LHCN-M2 (cell line): ENCODE results near the gene SORBS1. TPM values are rescaled to one million over a fixed set of nuclear protein-coding genes. Genes with fewer than 3 reads are reported as not detected.

Experiments used
- DNase-seq: peaks from one replicate; pipeline ENCODE4 v3.0.0-alpha.2; 2012; ENCODE audit warnings: low read depth
- polyA plus RNA-seq: library from polyadenylated mRNA; unstranded; fragments of >200 nt; gene quantifications from one replicate; pipeline ENCODE4 v1.2.1, GENCODE V29; 2012; ENCODE audit warnings: missing spikeins
- total RNA-seq: library from RNA; depleted of rRNA; stranded (reverse); fragments of >200 nt; gene quantifications from 2 replicates; pipeline ENCODE4 v1.2.3, GENCODE V29; 2014; rRNA removed

The SORBS1 gene
- total RNA-seq, result 3.7 and 6.5 TPM in 2 replicates
- polyA plus RNA-seq, result 1.2 TPM

DNA sequence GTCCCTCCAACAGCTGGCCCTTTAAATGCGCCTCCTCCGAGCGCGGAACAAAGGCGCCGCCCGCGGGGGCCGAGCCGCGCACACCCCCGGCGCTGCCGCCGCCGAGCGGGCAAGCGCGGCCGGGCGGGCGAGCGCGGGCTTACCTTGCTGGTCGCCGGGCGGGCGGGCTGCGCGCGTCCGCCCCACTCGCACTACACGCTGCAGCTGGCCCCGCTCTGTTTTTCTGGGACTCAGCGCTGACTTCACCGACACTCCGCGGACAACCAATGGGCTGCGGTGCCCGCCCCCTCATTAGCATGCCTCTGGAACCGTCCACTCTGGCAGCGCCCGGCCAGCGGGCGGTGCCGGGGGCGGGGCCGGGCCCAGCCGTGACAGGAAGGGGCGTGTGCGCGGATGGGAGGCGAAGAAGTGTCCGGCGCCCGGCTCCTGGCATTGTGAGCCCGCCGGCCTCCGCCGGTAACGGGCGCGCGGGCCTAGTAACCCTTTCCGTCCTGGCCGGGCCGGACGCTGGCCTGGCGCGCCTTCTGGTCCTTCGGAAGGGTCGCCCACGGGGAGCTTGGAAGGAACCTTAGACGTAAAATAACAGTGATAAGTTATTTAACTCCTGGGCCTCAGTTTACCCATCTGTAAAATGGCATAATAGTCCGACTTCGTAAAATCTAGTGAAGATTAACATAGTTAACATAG, at the start of gene SORBS1:
Gene SORBS1, minus strand, starts transcription at position 195 of the 687 bp plus-strand sequence. CDS start 120,236 bp downstream, outside the sequence.
- peak; percentile 94 for DNase-seq

DNA sequence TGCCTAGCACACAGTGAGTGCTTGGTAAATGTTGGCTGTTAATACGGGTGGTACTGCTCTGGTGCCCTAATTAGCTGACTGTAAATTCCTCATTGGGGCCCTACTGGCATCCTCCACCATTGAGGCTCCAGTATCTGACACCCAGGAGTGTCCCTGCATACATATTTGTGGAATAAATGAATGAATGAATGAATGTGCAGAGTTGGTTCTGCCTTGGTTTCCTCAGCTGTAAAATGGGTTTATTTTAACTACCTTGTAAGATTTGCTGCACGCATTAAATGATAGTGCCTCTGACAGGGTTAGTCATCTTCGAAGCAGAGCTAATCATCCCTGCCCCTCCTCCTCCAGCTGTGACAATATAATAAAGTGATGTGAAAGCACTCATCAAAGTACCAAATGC, 49.6 kb upstream of the SORBS1 start:
- no peak for DNase-seq

DNA sequence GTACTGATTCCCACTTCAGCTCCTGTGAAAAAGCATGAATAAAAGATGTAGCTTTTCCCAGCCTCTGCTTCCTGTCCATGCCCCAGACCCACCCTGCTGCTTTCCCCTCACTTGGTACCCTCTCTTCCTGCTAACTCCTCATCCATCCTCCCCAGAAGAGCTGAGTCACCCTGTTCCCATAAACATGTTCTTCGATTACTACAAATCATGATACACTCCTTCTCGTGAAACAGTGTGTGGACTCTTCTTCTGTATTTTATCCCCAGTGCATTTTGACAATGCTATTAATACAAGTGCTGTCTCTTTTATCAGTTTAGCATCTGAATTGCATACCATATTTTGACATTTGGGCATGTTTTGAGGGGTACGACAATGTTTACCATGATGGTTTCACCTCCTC, 45.8 kb upstream of the SORBS1 start:
- DNase-seq, result no peak

- DNase-seq, result no peak
Observed at GRCh38 chr10:95605163-95605562, 44.0 kb upstream of the SORBS1 start.

DNA sequence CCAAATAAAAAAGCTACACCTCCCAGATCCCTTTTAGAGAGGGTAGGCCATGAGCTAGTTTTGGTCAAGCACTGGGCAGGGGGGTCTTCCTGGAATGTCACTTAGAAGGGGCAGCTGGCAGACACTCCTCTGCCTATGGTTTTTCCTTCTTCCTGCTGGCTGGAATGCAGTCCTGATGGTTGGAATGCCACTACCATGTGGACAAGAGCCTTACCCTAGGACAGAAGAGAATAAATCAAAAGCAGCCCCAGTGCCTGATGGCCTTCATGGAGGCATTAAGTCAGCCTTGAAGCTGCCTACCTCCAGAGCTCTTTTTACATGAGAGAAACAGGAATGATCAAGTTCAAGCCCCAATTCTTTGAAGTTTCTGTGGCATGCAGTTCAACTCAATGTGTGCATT, 43.5 kb upstream of the SORBS1 start:
- no peak for DNase-seq

DNA sequence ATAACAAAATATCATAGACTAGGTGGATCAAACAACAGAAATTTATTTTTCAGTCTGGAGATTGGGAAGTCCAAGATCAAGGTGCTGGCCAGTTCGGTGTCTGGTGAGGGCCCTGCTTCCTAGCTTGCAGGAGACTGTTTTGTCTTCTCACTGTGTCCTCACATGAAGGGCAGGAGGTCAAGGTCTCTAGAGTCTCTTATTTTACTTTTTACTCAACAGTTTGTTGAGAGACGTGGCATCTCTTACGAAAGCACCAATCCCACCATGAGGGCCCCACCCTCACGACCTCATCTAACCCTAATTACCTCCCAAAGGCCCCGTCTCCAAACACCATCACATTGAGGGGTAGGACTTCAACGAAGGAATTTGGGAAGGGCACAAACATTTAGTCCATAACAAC, 41.2 kb upstream of the SORBS1 start:
- no peak for DNase-seq

GRCh38 chr10:95601116-95601719, 40.0 kb upstream of the SORBS1 start:
- peak; percentile 80 for DNase-seq

DNA sequence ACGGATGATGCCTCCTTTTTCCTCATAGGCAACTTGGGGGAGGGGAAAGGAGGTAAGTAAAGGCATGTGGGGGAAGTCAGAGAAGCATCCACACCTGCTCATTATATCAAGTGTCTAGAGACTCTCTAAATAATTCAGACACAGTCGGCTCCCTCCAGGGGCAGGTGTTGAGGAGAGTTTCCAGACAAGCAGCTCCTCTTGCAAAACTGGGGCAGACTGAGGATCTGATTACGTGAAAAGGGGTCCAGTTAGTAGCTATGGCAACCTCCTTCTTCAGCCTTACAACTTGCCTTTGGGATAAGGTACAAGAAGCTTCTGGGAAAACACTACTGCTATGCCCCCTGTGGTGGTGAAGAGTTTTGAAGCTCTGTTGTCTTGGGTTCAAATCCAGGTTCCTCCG, 39.0 kb upstream of the SORBS1 start:
- peak; percentile 4 for DNase-seq

DNA sequence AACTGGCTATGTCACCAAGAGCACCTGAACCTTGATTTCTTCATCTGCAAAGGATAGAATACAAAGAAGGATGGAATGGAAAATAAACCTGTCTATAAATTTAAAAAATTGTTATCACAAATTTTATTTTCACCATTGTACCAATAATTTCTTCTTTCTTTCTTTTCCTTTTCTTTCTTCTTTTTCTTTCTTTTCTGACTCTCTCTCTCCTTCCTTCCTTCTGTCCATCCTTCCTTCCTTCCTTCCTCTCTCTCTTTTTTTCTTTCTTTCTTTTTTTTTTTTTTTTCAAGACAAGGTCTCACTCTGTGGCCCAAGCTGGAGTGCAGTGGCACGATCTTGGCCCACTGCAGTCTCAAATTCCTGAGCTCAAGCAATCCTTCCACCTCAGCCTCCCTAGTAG, 36.6 kb upstream of the SORBS1 start:
- no peak for DNase-seq

DNA sequence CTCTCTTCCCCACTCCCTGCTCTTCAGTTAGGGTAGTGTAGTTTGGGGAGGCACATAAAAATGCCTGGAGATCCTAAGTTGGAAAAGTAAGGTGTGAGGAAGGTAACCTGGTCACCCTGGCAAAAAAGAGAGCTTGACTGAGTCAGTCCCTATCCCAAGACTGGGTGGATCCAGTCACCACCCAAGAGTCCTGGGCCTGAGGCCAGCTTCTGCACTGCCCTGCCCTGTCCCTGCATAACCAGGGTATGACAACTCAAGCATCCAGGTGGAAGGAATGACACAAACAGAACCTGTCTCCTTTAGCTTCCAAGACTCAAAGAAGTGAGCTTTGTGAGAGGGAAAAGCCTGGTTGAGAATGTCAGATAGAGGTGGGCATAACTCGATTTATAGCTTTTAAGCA, 26.9 kb upstream of the SORBS1 start:
- no peak for DNase-seq

- DNase-seq, result no peak
Observed at GRCh38 chr10:95579835-95580535, 18.8 kb upstream of the SORBS1 start.

DNA sequence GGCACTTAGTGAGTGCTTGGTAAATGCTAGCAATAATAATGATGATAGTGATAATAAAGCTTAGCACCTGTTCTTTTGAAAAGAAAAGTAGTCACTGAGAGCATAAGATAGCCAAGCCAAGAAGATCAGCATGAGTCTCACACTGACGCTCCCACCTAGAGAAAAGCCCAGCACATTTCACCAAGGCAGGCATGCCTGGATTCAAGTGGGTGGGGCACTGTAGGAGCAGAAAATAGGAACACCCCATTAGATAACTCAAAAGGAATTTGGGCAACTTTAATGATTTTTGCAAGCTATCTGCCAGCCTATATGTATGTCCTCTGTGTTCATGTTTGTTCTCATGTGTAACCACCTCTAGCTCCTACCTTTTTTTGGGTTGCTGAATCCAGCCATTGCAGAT, 18.1 kb upstream of the SORBS1 start:
- DNase-seq, result no peak

GRCh38 chr10:95578619-95579018, 17.4 kb upstream of the SORBS1 start:
- no peak for DNase-seq

GRCh38 chr10:95574649-95575365, 13.6 kb upstream of the SORBS1 start:
- DNase-seq, result no peak

DNA sequence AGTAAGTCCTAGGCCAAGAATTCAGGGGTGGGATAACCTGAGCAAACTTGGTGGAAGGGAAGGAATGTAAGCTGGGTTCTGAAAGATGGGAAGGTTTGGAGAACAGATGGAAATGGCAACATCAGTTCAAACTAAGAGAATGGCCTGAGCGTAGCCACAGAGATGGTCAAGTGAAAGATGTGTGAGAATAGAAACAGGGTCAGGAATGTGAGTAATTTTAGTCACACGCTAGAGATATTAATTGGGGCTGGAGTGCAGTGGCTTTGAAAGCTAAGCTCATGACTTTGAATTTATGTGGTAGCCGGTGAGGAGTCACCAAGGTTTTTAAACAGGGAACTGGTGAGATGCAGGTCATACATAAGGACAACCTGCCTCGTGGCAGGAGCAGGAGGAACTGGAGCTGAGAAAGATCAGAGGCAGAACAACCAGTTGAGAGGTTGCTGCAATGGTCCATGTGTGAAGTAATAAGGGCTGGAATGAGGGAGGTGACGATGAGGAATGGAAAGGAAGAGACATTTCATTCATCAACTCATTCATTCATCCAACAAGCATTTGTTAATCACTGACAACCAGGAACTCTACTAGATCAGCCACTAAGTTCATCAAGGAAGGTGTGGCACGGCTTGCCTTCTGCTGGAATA, 12.9 kb upstream of the SORBS1 start:
- DNase-seq, result no peak

- DNase-seq, result no peak
Observed at GRCh38 chr10:95573527-95573926, 12.4 kb upstream of the SORBS1 start.

DNA sequence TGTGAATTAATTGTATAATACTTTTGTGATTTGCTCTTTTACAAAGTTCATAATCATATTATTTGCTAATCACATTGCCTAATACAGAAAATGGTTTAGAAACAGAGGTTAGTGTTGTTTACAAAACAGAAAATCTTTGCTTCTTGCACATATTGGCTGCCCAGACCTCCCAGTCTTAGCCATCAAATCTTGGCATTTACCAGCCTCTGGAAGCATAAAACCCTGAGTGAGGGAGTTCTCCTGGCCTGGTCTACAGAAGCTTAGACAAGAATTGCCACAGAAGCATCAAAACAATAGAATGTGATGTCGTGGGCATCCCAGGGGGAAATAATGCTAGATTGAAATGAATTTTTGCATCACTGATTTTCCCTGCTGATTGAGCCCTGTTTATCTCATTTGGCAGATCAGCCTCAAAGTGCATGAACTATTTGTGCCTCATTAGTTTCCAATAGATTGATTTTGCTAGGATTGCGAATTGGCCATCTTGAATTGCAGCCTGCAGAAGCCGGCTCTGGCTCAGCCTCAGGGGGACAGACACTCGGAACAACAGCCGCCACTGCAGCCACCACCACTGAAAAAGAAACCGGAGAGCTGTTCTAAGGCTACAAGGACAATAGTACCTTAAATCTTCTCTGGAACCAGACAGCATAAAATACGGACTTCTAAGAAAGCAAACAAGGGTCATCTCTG, 11.1 kb upstream of the SORBS1 start:
- no peak for DNase-seq

DNA sequence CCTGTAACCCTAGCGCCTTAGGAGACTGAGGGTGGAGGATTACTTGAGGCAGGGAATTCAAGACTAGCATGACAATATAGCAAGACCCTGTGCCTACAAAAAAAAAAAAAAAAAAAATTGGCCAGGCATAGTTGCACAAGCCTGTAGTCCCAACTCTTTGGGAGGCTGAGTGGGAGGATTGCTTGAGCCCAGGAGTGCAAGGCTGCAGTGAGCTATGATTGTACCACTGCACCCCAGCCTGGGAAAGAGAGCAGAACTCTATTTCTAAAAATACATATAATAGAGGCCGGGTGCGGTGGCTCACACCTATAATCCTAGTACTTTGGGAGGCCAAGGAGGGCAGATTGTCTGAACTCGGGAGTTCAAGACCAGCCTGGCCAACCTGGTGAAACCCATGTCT, 10.2 kb upstream of the SORBS1 start:
- DNase-seq, result no peak

DNA sequence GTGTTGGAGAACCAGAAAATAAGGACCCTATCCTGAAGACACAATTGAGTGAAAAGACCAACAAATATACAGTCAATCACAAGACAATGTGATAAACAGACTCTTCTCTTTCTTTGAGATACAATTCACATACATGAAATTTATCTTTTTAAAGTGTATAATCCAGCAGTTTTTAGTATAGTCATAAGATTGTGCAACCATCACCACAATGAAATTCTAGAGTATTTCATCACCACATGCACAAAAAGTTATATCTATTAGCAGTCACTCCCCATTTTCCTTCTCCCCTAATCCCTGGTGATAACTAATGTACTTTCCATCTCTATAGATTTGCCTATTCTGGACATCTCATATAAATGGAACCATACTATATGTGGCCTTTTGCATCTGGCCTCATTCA, 8.2 kb upstream of the SORBS1 start:
- peak; percentile 2 for DNase-seq

DNA sequence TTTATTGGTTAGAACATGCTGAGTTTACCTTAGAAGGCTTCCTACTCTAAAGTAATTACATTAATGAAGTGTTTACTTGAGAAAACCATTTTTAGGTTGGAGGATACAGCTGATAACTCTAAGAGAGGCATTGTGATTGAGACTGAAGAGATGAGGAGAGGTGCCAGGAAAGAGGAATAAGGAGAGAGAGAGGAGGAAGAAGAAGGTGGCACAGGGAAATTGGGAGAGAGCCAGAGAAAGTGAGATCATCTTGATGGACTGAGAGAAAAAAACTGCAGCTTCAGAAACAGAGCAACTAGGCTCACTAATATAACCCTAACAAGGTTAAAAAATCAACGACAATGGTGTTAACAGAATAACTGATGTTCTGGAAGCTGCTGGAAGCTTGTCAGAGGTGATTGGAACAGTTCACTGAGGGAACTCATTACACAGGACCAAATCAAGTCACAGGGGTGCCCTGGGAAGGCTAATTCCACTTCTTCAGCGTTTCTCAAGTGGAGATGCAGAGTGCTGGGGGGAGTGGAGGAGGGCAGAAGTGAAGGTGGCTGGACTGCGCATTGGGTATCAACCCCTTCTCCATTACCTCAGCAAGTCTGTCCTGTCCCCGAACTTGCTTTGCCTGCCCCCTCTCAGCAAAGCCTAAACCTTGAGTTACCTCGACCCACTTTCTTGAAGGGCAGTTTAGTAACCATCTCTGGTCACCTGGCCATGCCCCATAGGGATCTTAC, 6.9 kb upstream of the SORBS1 start:
- no peak for DNase-seq
